Pancreas (tissue), 10 donors: ENCODE results near the gene LRP6. TPM values are rescaled to one million over a fixed set of nuclear protein-coding genes. Genes with fewer than 3 reads are reported as not detected.

ENCODE experiments used
- ATAC-seq, 4 donors: fragments of 200-7000 bp; cut with Tn5 transposase; one replicate each; pipeline versions ENCODE4 v1.8.0 to v1.9.1; 2020; ENCODE audit warnings: mild to moderate bottlenecking in 4 of 4, moderate library complexity in 4 of 4
- DNase-seq, 6 donors: peaks; one replicate each; pipeline ENCODE4 v3.0.0-alpha.2; 2020
- FAIRE-seq: peaks from 2 replicates; lab custom pipeline; 2012; peaks lifted over from hg19 to GRCh38; lab: Jason Lieb, UNC
- H3K27ac ChIP-seq, 4 donors: fragments of 200-600 bp; sonication (generic); 1 replicate in 3 of 4; 2 replicates in 1 of 4; pipeline versions ENCODE4 v1.5.0 to v1.8.0; 2020
- H3K27me3 ChIP-seq, 4 donors: fragments of 200-600 bp; one replicate each; pipeline ENCODE4 v1.8.0; 2021
- H3K36me3 ChIP-seq, 3 donors: fragments of 200-600 bp; sonication (generic) in 1 of 3; one replicate each; pipeline versions ENCODE4 v1.5.0 to v1.8.0; 2020 to 2021
- H3K4me1 ChIP-seq, 3 donors: fragments of 200-600 bp; one replicate each; pipeline ENCODE4 v1.8.0; 2021
- H3K4me3 ChIP-seq, 4 donors: fragments of 200-600 bp; sonication (generic) in 2 of 4; one replicate each; pipeline versions ENCODE4 v1.5.0 to v1.8.0; 2020 to 2021
- H3K9me3 ChIP-seq, 4 donors: fragments of 200-600 bp; one replicate each; pipeline ENCODE4 v1.8.0; 2021
- CTCF ChIP-seq, 4 donors: fragments of 200-600 bp; sonication (generic) in 3 of 4; IDR thresholded peaks; one replicate each; pipeline versions ENCODE4 v1.5.0 to v1.8.0; 2021; ENCODE audit warnings: antibody characterized with exemption in 4 of 4
- WGBS, 2 donors: extraction: QIAGEN DNeasy Blood & Tissue Kit; methylation state at CpG; one replicate each; pipeline ENCODE4 v1.1.7; 2013; 5-methylcytosine and 5-hydroxymethylcytosine counted together
- intact Hi-C, 3 donors: fragments of 100-400 bp; cut with DNase I; formaldehyde crosslinking; loops; one replicate each; pipeline versions ENCODE4 v1.11.1 to v1.14.2; 2022
- polyA plus RNA-seq, 2 donors: library from polyadenylated mRNA; stranded (reverse); fragments of 200-250 nt; gene quantifications; one replicate each; pipeline ENCODE4 v1.2.3, GENCODE V29; 2013
- total RNA-seq, 6 donors: library from RNA; stranded (reverse); fragmentation: NEBNext Ultra II Directional in 4 of 6; extraction: Animal tissue kit (Norgen Biotek cat#: 25700) in 4 of 6; gene quantifications; one replicate each; pipeline versions ENCODE4 v1.2.1 to v1.2.4, GENCODE V29; 2021 to 2023
- donor health status: healthy with polysubstance abuse.
- donor health status: DM: no; HTN: no; CAD: no; lungs with moderate emphysema.
- donor health status: DM: no; HTN: no; CAD: no.
- donor health status: control.
- donor health status: control.
- donor health status: Bipolar disorder and iron deficiency.
- donor health status: DM: yes; HTN: yes; CAD: no.
- donor health status: DM: no; HTN: no; CAD: no.
- donor health status: DM: no; HTN: no; CAD: no.
- donor health status: DM: yes; HTN: yes; CAD: no.

Gene LRP6
- total and polyA plus RNA-seq, 8 donors = 6.1 to 28.3 (median 21.2) TPM

- no peaks in the 10 kb centered on the region for H3K27me3 ChIP-seq
- no peaks in the 10 kb centered on the region for H3K36me3 ChIP-seq
- DNase-seq = no peak
- FAIRE-seq = no peak
- peak overlapping the region in 2 of 4 donors; percentile 4 to 35 for H3K27ac ChIP-seq
- H3K4me3 ChIP-seq = no peak overlapping the region
- WGBS, 2 donors = 23 to 28% methylated on average over 5 of the region's 5 CpGs
- no peak for TF ChIP-seq CTCF (IDR thresholded peaks at IDR 0.05)
- H3K9me3 ChIP-seq = no peaks in the 10 kb centered on the region
- peak in 3 of 4 donors; percentile 75 to 90 (median 84) for ATAC-seq
- H3K4me1 ChIP-seq = peaks cover 0 to 34% (median 24%) of the 10 kb centered on the region in 3 donors
- intact Hi-C loops = no loop called here
Measured at GRCh38 chr12:12240662-12241340, 26.0 kb downstream of the LRP6 start.

GRCh38 chr12:12239127-12239526 is 27.7 kb downstream of the LRP6 start:
- FAIRE-seq (no peak), ATAC-seq (no peak), DNase-seq (no peak)
- no peak for TF ChIP-seq CTCF (IDR thresholded peaks at IDR 0.05)
- Histone ChIP-seq H3K27me3 (no peaks in the 10 kb centered on the region), H3K9me3 (no peaks in the 10 kb centered on the region), H3K27ac (no peak overlapping the region), H3K4me3 (no peak overlapping the region), H3K36me3 (no peaks in the 10 kb centered on the region), H3K4me1 (peaks cover 0 to 25% (median 24%) of the 10 kb centered on the region in 3 donors)
- whole genome bisulfite sequencing, 2 donors = 66 to 67% methylated on average over 2 of the region's 2 CpGs
- intact Hi-C loops = no loop called here

- no peaks in the 10 kb centered on the region for H3K9me3 ChIP-seq
- no peak for TF ChIP-seq CTCF (IDR thresholded peaks at IDR 0.05)
- no peak for FAIRE-seq
- H3K27me3 ChIP-seq = no peaks in the 10 kb centered on the region
- no peak for DNase-seq
- H3K4me3 ChIP-seq = no peak overlapping the region
- no peak for ATAC-seq
- H3K27ac ChIP-seq = no peak overlapping the region
- WGBS, 2 donors = 88 to 95% methylated on average over 4 of the region's 4 CpGs
- intact Hi-C loops = no loop called here
- H3K4me1 ChIP-seq = peaks cover 0 to 25% (median 24%) of the 10 kb centered on the region in 3 donors
- H3K36me3 ChIP-seq = no peaks in the 10 kb centered on the region
Measured at GRCh38 chr12:12238605-12239004, 28.2 kb downstream of the LRP6 start.

GRCh38 chr12:12236896-12237295 is 29.9 kb downstream of the LRP6 start:
- H3K9me3 ChIP-seq = no peaks in the 10 kb centered on the region
- no peak overlapping the region for H3K4me3 ChIP-seq
- no peaks in the 10 kb centered on the region for H3K36me3 ChIP-seq
- no peak for TF ChIP-seq CTCF (IDR thresholded peaks at IDR 0.05)
- H3K27ac ChIP-seq = no peak overlapping the region
- DNase-seq (no peak), ATAC-seq (no peak), FAIRE-seq (no peak)
- no peaks in the 10 kb centered on the region for H3K27me3 ChIP-seq
- peaks cover 0 to 20% (median 12%) of the 10 kb centered on the region in 3 donors for H3K4me1 ChIP-seq
- intact Hi-C loops = no loop called here

GRCh38 chr12:12230275-12230674 is 36.6 kb downstream of the LRP6 start:
- intact Hi-C loops = no loop called here
- TF ChIP-seq CTCF (IDR thresholded peaks at IDR 0.05) = no peak
- H3K27ac ChIP-seq = peak overlapping the region in 1 of 4 donors; percentile 4
- no peaks in the 10 kb centered on the region for H3K9me3 ChIP-seq
- no peaks in the 10 kb centered on the region for H3K27me3 ChIP-seq
- DNase-seq (no peak), ATAC-seq (no peak), FAIRE-seq (no peak)
- 49 to 70% methylated on average over 1 of the region's 1 CpG for WGBS, 2 donors
- H3K4me1 ChIP-seq = peaks cover 17 to 19% (median 17%) of the 10 kb centered on the region in 3 donors
- H3K4me3 ChIP-seq = no peak overlapping the region
- H3K36me3 ChIP-seq = no peaks in the 10 kb centered on the region
